IMR-90 (cell line): ENCODE results near the gene RARS2. TPM values are rescaled to one million over a fixed set of nuclear protein-coding genes. Genes with fewer than 3 reads are reported as not detected.

Source experiments
- ATAC-seq: fragments of 200-7000 bp; cut with Tn5 transposase; 2 replicates; pipeline ENCODE4 v1.9.1; 2020; ENCODE audit warnings: low read depth, mild to moderate bottlenecking, moderate library complexity
- BruUV-seq: library from RNA; stranded (reverse); fragments of 400-500 nt; replicated peaks from 2 replicates; lab custom pipeline; 2021; lab: Mats Ljungman, UMichigan
- CTCF ChIA-PET: fragments of 300-600 bp; formaldehyde crosslinking; extraction: SDS; loops from one replicate; lab custom pipeline; 2021; ENCODE audit warnings: antibody characterized with exemption; lab: Yijun Ruan, JAX
- POLR2A ChIA-PET: fragments of 300-600 bp; sonication (Branson Sonifier 250); formaldehyde crosslinking; loops from one replicate; lab custom pipeline; 2022; ENCODE audit warnings: antibody characterized with exemption; ENCODE audit not compliant: unreplicated experiment; lab: Charles Lee
- DNase-seq: peaks from one replicate; pipeline ENCODE4 v3.0.0; 2013
- H2AFZ ChIP-seq: replicated peaks from 2 replicates; pipeline ENCODE3; 2013; ENCODE audit warnings: low read length, mild to moderate bottlenecking; ENCODE audit not compliant: poor library complexity
- H2AK5ac ChIP-seq: 2 replicates; pipeline ENCODE4 v1.6.1; 2013; ENCODE audit warnings: low read depth, low read length, inconsistent platforms
- H2AK9ac ChIP-seq: replicated peaks from 2 replicates; pipeline ENCODE3; 2013; ENCODE audit warnings: mild to moderate bottlenecking, low read depth, low read length, moderate library complexity; ENCODE audit not compliant: poor library complexity
- H2BK120ac ChIP-seq: 2 replicates; pipeline ENCODE4 v1.6.1; 2013; ENCODE audit warnings: low read depth, low read length, inconsistent platforms
- H2BK15ac ChIP-seq: 3 replicates; pipeline ENCODE4 v1.6.1; 2013; ENCODE audit warnings: low read depth, low read length, inconsistent platforms
- H2BK20ac ChIP-seq: 2 replicates; pipeline ENCODE4 v1.6.1; 2013; ENCODE audit warnings: low read depth, mild to moderate bottlenecking, inconsistent platforms, low read length, moderate library complexity
- H2BK5ac ChIP-seq: 2 replicates; pipeline ENCODE4 v1.6.1; 2013; ENCODE audit warnings: mild to moderate bottlenecking, low read depth, low read length, inconsistent platforms; ENCODE audit not compliant: poor library complexity, severe bottlenecking
- H3K14ac ChIP-seq: replicated peaks from 2 replicates; pipeline ENCODE4 v1.6.1; 2013; ENCODE audit warnings: low read depth, low read length, inconsistent platforms
- H3K18ac ChIP-seq: 2 replicates; pipeline ENCODE4 v1.6.1; 2013; ENCODE audit warnings: low read depth, low read length, control low read depth
- H3K23ac ChIP-seq: 2 replicates; pipeline ENCODE4 v1.6.1; 2013; ENCODE audit warnings: low read depth, low read length, inconsistent platforms
- H3K27ac ChIP-seq: 2 replicates; pipeline ENCODE4 v1.5.1; 2013; ENCODE audit warnings: mild to moderate bottlenecking, control low read depth, low read length; ENCODE audit not compliant: insufficient read depth
- H3K27me3 ChIP-seq: 2 replicates; pipeline ENCODE4 v1.6.1; 2013; ENCODE audit warnings: low read length; ENCODE audit not compliant: control insufficient read depth, insufficient read depth
- H3K36me3 ChIP-seq: 2 replicates; pipeline ENCODE4 v1.6.1; 2013; ENCODE audit warnings: low read length, mixed read lengths; ENCODE audit not compliant: control insufficient read depth, insufficient read depth
- H3K4ac ChIP-seq: 2 replicates; pipeline ENCODE4 v1.6.1; 2013; ENCODE audit warnings: low read depth, low read length, inconsistent platforms
- H3K4me1 ChIP-seq: 2 replicates; pipeline ENCODE4 v1.6.1; 2013; ENCODE audit warnings: low read length, mixed read lengths; ENCODE audit not compliant: control insufficient read depth, insufficient read depth
- H3K4me2 ChIP-seq: 2 replicates; pipeline ENCODE4 v1.6.1; 2013; ENCODE audit warnings: low read depth, mild to moderate bottlenecking, control low read depth, low read length, moderate library complexity
- H3K4me3 ChIP-seq: 2 replicates; pipeline ENCODE4 v1.5.1; 2013; ENCODE audit warnings: low read depth, mild to moderate bottlenecking, control low read depth, low read length, moderate library complexity; ENCODE audit not compliant: insufficient read depth
- H3K56ac ChIP-seq: 2 replicates; pipeline ENCODE4 v1.6.1; 2013; ENCODE audit warnings: low read length, inconsistent platforms; ENCODE audit not compliant: insufficient read depth; ENCODE audit errors: extremely low read depth
- H3K79me1 ChIP-seq, 2 experiments: 2 replicates each; pipeline ENCODE4 v1.6.1; 2013; ENCODE audit warnings: low read length in 2 of 2, inconsistent platforms in 1 of 2, low read depth in 1 of 2
- H3K9ac ChIP-seq: 2 replicates; pipeline ENCODE4 v1.6.1; 2013; ENCODE audit warnings: low read depth, low read length, control low read depth
- H3K9me1 ChIP-seq: 2 replicates; pipeline ENCODE4 v1.6.1; 2013; ENCODE audit warnings: low read length, inconsistent platforms; ENCODE audit not compliant: insufficient read depth
- H3K9me3 ChIP-seq: 2 replicates; pipeline ENCODE4 v1.6.1; 2013; ENCODE audit warnings: low read length; ENCODE audit not compliant: control insufficient read depth, insufficient read depth
- H4K20me1 ChIP-seq: 2 replicates; pipeline ENCODE4 v1.6.1; 2013; ENCODE audit warnings: low read length, inconsistent platforms; ENCODE audit not compliant: insufficient read depth
- H4K5ac ChIP-seq: 2 replicates; pipeline ENCODE4 v1.6.1; 2013; ENCODE audit warnings: mild to moderate bottlenecking, low read depth, low read length, control low read depth
- H4K8ac ChIP-seq, 2 experiments: 2 replicates each; pipeline ENCODE4 v1.6.1; 2013; ENCODE audit warnings: low read depth in 2 of 2, low read length in 2 of 2, control low read depth in 1 of 2, inconsistent platforms in 1 of 2
- H4K91ac ChIP-seq: 2 replicates; pipeline ENCODE4 v1.6.1; 2013; ENCODE audit warnings: low read depth, low read length, inconsistent platforms; ENCODE audit not compliant: insufficient read depth
- BHLHE40 ChIP-seq: fragments of 150-350 bp; IDR thresholded peaks from 2 replicates; pipeline ENCODE4 v1.6.1; 2016; ENCODE audit warnings: mild to moderate bottlenecking, low read depth, low read length
- CTCF ChIP-seq: conservative IDR thresholded peaks from 2 replicates; pipeline ENCODE4 v1.5.1; 2012; ENCODE audit warnings: mild to moderate bottlenecking, low read depth, low read length, improper control_type of control experiment
- MAZ ChIP-seq: IDR thresholded peaks from 2 replicates; pipeline ENCODE4 v1.6.1; 2012; ENCODE audit warnings: low read depth, mild to moderate bottlenecking, low read length, improper control_type of control experiment, moderate library complexity, borderline replicate concordance
- MXI1 ChIP-seq: IDR thresholded peaks from 2 replicates; pipeline ENCODE4 v1.6.1; 2012; ENCODE audit warnings: low read depth, mild to moderate bottlenecking, low read length, moderate library complexity, borderline replicate concordance
- NFE2L2 ChIP-seq: fragments of 150-350 bp; IDR thresholded peaks from 2 replicates; pipeline ENCODE4 v1.6.1; 2016; ENCODE audit warnings: low read depth, mild to moderate bottlenecking, low read length
- POLR2A ChIP-seq: IDR thresholded peaks from 2 replicates; pipeline ENCODE4 v1.6.1; 2012; ENCODE audit warnings: mild to moderate bottlenecking, low read depth, low read length
- RCOR1 ChIP-seq: IDR thresholded peaks from 2 replicates; pipeline ENCODE4 v1.6.1; 2012; ENCODE audit warnings: mild to moderate bottlenecking, low read length, improper control_type of control experiment; ENCODE audit not compliant: insufficient replicate concordance
- SMC3 ChIP-seq: fragments of 150-350 bp; IDR thresholded peaks from 2 replicates; pipeline ENCODE4 v1.6.1; 2016; ENCODE audit warnings: low read depth, mild to moderate bottlenecking, antibody characterized with exemption, low read length, moderate library complexity
- dilution Hi-C: fragments of 300-500 bp; cut with HindIII; formaldehyde crosslinking; loops from one replicate; pipeline ENCODE4 v1.14.3; 2018; ENCODE audit warnings: low sequenced_read_pairs; ENCODE audit not compliant: unreplicated experiment
- in situ Hi-C: fragments of 300-500 bp; cut with MboI; formaldehyde crosslinking; loops from 3 replicates; pipeline ENCODE4 v1.14.3; 2019; ENCODE audit warnings: low sequenced_read_pairs, inconsistent platforms, mixed read lengths
- intact Hi-C: fragments of 100-400 bp; cut with micrococcal nuclease; formaldehyde crosslinking; loops from 2 replicates; pipeline ENCODE4 v1.10.0; 2022
- polyA plus RNA-seq, 3 experiments: library from polyadenylated mRNA; depleted of rRNA; stranded (reverse); fragments of >200 nt; gene quantifications; 2 replicates each; pipeline ENCODE4 v1.2.3, GENCODE V29; 2012; ENCODE audit warnings: low replicate concordance in 1 of 3
- total RNA-seq: library from RNA; depleted of rRNA; stranded (reverse); fragments of >200 nt; gene quantifications from 2 replicates; pipeline ENCODE4 v1.2.3, GENCODE V29; 2012
- TF ChIP-seq, protein P1 (sequence below): fragments of 150-350 bp; IDR thresholded peaks from 2 replicates; pipeline ENCODE4 v1.6.1; 2016; ENCODE audit warnings: low read depth, mild to moderate bottlenecking, low read length, moderate library complexity, borderline replicate concordance

The RARS2 gene
- total and polyA plus RNA-seq, 2 of the 4 experiments (the other 2 are of a cell fraction): 19.9 to 33.0 TPM

- no peak overlapping the region for H3K27ac ChIP-seq
These were observed 34.3 kb downstream of the RARS2 start for GRCh38 chr6:87555506-87555905.

More at GRCh38 chr6:87555506-87555905, 34.3 kb downstream of the RARS2 start:
- BruUV-seq: no TSS peak
- H3K56ac ChIP-seq: no peak overlapping the region
- in situ Hi-C loops (loop anchor here (25.0 kb wide), 1 partner anchor 1307 kb away; no protein-coding TSS in a partner anchor), intact Hi-C loops (no loop called here), dilution Hi-C loops (no loop called here)
- H3K9me1 ChIP-seq: peaks cover 5% of the 10 kb centered on the region
- H2AK5ac ChIP-seq: no peak overlapping the region
- H4K91ac ChIP-seq: no peak overlapping the region
- H3K4me2 ChIP-seq: no peak overlapping the region
- H3K79me1 ChIP-seq: peaks cover 7 to 46% of the 10 kb centered on the region in 2 experiments; a peak in 3 of 4 replicates
- no peak overlapping the region for H2BK5ac ChIP-seq
- peaks cover 7% of the 10 kb centered on the region; the same call in 1 of the 2 replicates for H4K20me1 ChIP-seq
- no peak overlapping the region for H2AK9ac ChIP-seq
- no peak overlapping the region for H3K4ac ChIP-seq
- no peak overlapping the region for H3K9ac ChIP-seq
- no peak overlapping the region for H3K18ac ChIP-seq
- H3K23ac ChIP-seq: no peak overlapping the region
- H2AFZ ChIP-seq: no peak overlapping the region
- no peaks in the 10 kb centered on the region for H3K27me3 ChIP-seq
- no peak for DNase-seq
- no peak overlapping the region for H3K4me3 ChIP-seq
- no peak overlapping the region for H2BK15ac ChIP-seq
- ChIA-PET POLR2A (no interaction called here), CTCF (no interaction called here)
- no peak overlapping the region for H4K8ac ChIP-seq
- H2BK20ac ChIP-seq: no peak overlapping the region
- no peaks in the 10 kb centered on the region for H3K9me3 ChIP-seq
- H4K5ac ChIP-seq: no peak overlapping the region
- peaks cover 6% of the 10 kb centered on the region for H3K4me1 ChIP-seq
- H2BK120ac ChIP-seq: no peak overlapping the region
- H3K14ac ChIP-seq: no peak overlapping the region
- TF ChIP-seq SMC3 (no peak), NFE2L2 (no peak), MAZ (no peak), RCOR1 (no peak), CTCF (no peak), BHLHE40 (no peak), POLR2A (no peak), MXI1 (no peak)
- TF ChIP-seq, protein P1, sequence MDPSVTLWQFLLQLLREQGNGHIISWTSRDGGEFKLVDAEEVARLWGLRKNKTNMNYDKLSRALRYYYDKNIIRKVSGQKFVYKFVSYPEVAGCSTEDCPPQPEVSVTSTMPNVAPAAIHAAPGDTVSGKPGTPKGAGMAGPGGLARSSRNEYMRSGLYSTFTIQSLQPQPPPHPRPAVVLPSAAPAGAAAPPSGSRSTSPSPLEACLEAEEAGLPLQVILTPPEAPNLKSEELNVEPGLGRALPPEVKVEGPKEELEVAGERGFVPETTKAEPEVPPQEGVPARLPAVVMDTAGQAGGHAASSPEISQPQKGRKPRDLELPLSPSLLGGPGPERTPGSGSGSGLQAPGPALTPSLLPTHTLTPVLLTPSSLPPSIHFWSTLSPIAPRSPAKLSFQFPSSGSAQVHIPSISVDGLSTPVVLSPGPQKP: no peak
- ATAC-seq: no peak
- peaks cover 23% of the 10 kb centered on the region for H3K36me3 ChIP-seq
